Measurements from ENCODE around the gene GNG14.
"Not testable (repeated sequence)": the region's sequence is repeated elsewhere in the genome, so short reads cannot be mapped to it uniquely, and the experiment has no call there.

GNG14 gene

DNA sequence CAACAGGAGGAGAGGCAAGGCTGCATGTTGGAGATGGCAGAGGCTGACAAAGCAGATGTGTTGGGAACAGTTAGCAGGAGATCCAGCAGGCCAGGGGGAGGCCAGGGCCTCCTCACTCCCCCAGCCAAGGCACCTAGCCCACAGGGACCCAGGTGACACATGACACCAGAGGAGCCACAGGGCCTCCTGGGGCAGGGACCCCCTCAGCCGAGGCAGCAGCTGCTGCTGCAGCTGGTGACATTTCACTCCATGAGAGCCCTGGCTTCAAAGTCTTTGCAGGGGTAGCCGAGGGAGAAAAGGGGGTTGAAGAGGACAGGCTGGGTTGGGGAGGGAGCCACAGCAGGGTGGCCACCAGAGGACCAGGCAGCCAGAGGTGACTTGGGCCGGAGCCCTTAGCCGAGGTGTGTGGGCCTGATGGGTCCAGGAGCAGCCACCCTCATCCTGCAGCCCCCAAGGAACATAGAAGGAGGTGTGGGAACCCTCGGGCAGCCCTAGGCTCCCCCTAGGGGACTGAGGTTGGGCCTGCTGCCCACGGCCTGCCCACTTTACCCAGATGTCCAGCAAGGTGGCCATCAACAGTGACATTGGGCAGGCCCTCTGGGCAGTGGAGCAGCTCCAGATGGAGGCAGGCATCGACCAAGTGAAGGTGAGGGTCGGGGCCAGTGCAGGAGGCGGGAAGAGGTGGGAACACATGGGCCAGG lies at the start of gene GNG14:
GNG14 (plus strand) TSS at position 503 of the 701 bp plus-strand sequence; CDS start at position 554, 51 bp downstream.
- DNase-seq (ENCODE audit: low spot score): no peak

DNA sequence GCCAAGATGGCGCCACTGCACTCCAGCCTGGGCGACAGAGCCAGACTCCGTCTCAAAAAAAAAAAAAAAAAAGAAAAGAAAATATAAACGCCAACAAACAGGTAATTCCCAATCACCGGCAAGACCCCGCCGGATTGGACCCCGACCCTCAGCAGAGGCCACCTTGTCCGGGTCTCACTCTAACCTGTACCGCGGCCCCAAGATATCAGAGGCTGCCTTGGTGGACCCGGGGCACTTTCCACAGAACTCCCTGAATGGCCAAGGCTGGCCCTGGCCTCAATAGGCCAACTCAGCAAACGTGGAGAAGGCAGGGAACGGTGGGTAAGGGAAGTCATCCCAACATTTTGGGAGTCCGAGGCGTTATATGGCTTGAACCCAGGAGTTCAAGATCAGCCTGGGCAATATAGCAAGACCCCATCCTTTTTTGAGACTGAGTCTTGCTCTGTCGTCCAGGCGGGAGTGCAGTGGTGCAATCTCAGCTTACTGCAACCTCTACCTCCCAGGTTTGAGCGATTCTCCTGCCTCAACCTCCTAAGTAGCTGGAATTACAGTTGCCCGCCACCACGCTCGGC lies 49.1 kb upstream of the GNG14 start:
- DNase-seq (ENCODE audit: low spot score): no peak

DNA sequence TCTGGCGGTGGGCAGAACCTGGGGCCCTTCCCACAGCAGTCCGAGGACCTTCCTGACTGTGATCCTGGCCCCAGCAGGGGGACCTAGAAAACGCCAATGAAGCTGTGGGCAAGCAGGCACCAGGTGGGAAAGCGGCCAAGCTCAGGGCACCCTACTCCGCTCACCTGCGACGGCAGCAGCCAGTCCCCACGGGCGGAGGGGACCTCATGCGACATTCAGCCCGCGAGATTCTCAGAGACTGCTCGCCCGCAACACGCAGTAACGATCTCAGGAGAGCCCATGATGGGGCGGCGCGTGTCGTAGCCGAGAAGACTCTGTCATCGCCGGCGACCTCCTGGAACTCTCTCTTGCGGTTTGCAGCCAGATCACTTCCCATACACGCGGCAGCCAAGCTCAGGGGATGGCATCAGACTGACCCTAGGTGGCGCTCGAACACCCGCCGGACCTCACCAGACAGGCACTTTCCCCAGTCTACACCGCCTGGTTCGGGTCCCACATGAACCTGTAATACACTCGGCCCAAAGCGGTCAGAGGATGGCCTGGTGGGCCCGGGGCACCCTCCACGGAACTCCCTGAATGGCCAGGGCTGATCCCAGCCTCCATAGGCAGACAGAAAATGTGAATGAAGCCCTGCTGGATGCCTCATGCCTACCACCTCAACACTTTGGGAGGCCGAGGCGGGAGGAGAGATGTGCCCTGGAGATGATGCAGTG lies 47.7 kb upstream of the GNG14 start:
- DNase-seq (ENCODE audit: low spot score): peak; percentile 94

DNA sequence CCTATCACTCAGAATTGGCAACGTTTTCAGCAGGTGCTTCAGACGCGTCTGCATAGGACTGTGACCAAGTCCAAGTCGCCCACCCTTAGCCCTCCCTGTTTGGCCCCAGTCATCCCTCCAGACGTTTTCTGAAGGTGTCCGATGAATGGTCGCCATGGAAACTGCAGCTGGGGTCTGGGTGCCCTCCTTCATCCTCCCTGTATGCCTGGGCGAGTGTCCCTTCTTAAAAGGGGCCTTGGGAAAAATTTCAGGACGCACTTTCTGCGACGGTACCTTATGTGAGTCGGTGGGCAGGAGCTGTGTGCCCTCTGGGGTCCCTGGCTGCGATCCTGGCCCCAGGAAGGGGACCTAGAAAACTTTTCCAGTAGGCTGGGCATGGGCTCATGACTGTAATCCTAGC lies 46.3 kb upstream of the GNG14 start:
- no peak for DNase-seq (ENCODE audit: low spot score)

DNA sequence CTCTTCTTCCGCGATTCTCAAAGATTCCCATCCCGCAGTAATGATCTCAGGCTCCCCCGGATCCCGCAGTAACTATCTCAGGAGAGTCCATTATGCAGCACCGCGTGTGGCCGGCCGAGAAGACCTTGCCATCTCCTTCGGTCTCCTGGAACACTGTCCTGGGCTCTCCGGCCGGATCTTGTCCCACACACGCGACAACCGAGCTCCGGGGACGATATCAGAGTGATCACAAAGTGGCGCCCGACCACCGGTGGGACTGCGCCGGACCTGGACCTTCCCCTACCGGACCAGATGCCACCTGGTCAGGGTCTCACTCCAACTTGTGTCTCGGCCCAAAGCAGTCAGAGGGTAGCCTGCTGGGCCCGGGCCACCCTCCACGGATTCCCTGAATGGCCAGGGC lies 45.3 kb upstream of the GNG14 start:
- no peak for DNase-seq (ENCODE audit: low spot score)

DNA sequence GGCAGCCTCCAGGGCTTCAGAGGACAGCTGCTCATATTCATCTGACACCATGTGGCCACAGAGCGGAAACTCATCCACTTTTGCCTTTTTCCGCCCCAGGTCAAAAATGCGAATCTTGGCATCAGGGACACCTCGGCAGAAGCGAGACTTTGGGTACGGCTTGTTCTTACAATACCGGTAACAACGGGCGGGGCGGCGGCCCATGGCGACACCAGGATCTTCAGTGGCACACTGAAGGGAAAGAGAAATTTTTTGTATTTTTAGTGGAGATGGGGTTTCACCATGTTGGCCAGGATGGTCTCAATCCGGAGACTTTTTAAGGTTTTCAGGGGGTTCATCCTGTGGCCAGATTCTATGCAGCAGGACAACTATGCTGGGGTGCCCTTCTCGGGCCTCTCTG lies 44.1 kb upstream of the GNG14 start:
- DNase-seq (ENCODE audit: low spot score): not testable (repeated sequence)

DNA sequence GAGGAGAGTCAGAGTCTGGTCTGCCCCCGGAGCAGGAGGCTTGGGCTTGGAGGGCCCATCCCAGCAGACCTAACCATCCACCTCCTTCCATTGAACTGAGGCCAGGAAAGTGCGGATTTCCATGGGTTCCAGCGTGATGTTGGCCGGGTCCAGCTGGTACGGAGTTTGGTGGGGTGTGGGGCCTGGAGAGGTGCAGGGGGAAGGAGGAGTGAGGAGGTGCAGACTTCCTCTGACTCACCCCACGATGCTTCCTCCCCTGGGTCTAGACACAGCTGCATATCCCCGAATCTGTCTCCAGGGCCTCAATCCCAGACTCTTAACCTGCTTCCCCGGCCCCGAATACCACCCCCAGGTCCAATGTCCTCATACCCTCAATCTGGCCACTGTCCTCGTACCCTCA lies 41.2 kb upstream of the GNG14 start:
- DNase-seq (ENCODE audit: low spot score): peak; percentile 16

DNA sequence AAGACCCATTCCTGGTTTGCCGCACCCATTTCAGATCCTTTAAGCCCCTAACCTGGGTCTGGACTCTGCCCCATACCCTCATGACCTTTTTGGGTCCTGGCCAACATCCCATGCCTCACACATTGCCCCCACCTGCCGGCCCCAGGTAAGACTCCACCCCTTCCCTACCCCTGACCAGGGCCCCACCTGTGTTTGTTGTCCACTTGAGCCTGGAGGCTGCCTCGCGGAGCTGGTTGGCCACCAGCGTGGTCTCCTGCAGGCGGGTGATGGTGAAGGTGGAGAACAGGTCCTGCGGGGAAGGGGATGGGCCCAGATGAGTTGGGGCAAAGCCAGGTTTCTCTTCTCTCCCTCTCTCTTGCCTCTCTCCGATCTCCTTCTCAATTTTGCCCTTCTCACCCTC lies 40.8 kb upstream of the GNG14 start:
- peak; percentile 2 for DNase-seq (ENCODE audit: low spot score)

DNA sequence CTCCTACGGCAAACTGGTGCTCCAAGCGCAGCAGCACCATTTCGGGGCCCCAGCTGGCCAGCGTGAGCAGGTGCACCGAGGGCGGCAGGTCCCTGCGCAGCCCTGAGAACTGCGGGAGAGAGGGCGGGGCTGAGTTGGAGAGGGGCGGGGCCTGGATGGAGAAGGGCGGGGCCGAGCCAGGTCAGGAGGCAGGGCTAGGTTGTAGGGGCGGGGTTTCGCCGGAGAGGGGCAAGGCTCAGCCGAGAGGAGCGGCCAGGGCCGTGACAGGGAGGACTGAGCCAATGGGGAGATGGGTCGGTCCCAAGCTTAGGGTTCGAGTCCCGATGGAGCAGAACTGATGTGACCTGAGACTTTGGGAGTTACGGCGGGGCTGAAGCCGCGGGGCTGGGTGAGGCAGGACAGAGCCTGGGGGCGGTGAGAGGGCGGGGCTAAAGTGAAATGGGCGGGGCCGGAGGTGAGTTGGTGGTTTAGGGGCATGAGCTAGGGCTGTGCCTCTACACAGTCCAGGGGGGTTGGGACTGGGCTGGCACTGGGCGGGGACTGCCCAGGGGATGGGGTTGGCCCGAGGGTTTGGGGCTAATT lies 40.2 kb upstream of the GNG14 start:
- peak; percentile 84 for DNase-seq (ENCODE audit: low spot score)

DNA sequence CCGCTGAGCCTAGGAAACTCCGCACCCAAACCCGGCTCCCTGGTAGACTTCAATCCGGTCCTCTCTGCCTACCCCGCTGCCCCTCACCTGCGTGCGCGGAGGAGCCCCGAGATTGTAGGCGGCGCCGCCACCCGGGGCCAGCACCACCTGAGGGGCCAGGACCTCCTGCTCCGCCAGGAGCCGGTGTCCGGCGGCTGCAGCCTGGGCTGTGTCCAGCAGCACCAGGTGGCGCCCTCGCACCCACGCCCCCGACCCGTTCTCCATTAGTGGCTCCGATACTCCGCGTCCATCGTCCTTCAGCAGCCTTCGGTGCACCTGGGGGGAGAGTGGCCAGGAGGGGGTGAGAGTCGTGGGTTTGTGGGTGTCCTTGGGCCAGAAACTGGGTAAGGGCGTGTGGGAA lies 39.7 kb upstream of the GNG14 start:
- peak; percentile 19 for DNase-seq (ENCODE audit: low spot score)

DNA sequence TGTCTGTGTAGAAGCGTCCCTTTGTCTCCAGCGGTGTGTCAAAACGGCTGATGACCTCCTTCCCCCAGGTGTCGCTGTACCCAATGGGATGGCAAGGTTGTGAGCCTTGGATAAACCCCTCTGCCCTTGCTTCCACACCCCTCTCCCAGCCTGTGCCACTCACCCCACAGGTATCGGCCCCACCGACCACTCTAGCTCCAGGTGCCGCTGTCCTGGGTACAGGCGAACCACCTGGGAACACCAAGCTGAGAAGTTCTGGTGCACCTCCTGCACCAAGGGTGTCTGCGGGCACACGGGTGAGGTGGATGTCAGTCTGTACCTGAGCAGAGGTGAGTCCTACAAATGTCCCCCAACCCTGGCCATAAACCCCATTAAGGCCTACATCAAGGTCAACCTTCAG lies 37.9 kb upstream of the GNG14 start:
- DNase-seq (ENCODE audit: low spot score): no peak

DNA sequence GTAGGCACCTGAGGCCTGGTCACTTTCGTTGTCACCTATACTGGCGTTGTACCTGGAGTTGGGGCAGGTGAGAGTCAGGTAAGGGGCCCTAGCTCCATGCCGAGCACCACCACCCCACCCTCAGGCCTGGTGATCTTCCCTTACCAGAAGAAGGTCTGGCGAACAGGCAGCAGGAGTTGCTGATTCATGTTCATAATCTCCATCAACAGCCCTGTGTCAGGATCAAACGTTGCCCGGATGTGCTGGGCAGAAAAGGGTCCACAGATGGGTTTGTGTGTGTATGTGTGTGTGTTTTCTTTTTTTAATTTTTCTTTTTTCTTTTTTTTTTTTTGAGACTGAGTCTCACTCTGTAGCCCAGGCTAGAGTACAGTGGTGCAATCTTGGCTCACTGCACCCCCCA lies 35.6 kb upstream of the GNG14 start:
- DNase-seq (ENCODE audit: low spot score): no peak

DNA sequence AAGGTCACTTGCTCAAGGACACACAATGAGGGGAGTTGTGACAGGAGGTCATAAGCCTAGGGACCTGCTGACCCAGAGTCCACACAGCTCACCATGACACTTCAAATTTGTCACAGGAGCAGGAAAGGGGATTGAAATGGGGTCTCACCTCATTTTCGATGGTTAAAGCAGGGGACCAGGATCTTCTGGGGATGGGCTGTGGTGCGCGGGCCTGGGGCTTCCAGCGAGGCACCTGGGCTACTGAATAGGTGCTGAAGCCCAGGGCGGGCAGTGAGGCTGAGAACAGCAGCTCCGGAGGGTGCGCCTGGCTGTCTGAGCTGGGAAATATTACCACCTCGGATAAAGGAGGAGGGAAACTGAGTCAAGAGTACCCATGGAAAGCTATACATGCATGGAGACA lies 32.3 kb upstream of the GNG14 start:
- no peak for DNase-seq (ENCODE audit: low spot score)

DNA sequence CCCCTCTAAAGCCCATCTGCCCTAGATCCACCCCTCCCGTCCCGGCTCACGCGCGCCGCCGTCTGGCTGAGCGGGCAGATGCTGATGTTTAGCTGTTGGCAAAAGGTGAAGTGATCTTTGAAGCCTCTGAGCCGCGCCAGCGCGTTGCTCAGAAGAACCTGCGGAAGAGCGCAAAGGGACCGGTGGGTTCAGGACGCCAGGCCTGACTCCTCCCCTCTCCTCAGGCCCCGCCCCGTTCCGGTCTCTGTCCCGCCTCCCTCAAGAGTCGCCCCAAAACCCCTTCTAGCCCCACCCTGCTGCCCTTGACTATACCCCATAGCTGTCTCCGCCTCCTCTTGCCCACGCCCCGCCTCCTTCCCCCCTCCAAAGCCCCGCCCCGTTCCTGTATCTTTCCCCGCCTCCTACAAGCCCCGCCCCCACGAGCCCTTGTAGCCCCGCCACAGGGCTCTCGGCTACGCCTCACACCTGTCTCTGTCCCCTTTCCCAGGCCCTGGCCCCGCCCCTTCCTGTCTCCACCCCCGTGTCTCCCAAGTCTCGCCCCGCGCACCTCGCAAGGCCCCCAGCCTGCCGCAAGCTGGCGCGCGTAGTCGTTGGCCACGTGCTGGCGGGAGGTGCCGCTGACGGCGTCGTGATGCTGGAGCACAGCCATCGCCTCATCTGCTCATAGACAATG lies 30.8 kb upstream of the GNG14 start:
- no peak for DNase-seq (ENCODE audit: low spot score)

DNA sequence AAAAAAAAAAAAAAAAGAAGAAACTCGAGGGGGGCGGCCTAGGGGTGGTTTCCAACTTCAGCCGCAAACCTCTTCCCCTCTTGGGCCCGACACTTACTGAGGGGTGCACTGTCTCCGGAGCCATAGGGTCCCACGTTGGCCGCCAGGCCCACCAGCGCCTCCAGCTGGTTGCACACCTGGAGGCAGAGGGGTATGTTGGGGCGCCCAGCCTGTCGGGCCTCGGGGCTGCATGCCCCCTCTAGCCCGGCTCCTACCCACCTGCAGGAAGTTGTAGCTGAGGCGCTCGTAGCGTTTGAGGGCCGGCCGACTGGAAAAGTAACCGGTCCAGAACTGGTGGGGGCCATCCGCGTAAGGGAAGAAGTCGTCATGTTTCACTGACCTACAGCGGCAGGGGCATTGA lies 29.8 kb upstream of the GNG14 start:
- DNase-seq (ENCODE audit: low spot score): no peak

DNA sequence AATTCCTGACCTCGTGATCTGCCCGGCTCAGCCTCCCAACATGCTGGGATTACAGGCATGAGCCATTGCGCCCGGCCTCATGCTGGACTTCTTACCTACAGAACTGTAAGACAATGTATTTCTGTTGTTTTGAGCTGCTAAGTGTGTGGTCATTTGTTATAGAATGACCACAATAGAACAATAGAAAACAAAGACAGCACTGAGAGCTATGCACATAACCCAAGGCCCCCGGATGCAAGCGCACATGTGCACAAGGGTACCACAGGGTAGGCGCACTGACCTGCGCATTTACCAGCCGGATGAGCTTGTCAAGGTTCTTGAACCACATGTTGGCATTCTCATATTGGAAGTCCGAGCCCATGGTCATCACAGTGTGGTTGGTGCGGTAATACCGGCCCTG lies 26.8 kb upstream of the GNG14 start:
- DNase-seq (ENCODE audit: low spot score): no peak

DNA sequence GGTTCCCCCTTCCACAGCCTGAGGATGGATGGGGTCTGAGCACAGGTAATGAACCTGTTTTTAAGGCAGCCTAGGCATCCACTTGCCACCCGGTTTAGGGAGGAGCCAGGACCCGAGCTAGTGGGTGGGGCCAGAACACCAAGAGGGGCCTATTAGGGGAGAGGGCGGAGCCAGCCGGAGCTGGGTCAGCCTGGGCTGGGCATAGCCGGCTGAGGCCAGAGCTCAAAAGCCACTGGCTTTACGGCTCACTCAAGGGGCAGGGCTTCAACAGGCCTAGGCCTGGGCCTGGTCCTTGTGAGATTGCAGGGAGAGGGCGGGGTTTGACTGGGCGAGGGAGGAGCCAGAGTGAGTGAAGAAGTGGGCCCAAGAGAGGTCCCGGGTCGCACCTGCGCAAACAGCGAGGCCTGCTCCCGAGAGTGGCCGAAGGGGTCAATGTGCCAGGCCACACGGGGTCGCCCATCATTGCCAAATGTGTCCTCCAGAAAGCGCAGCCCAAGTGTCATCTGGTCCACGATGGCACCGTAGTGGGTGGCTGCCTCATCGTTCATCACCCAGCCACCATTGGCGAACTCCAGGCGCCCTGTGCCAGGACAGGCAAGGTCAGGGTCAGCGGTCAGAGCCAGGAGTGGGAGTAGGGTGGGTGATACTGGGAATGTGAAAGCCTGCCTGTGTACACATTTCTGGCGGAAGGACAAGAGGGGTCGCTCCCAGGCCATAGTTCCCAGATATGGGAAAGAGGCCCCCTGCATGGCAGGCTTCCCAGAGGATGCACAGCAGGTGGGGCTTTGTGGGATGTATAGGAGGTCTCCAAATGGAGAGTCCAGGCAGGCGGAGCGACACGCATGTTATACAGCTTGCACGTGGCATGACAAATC lies 23.2 kb upstream of the GNG14 start:
- peak; percentile 32 for DNase-seq (ENCODE audit: low spot score)

DNA sequence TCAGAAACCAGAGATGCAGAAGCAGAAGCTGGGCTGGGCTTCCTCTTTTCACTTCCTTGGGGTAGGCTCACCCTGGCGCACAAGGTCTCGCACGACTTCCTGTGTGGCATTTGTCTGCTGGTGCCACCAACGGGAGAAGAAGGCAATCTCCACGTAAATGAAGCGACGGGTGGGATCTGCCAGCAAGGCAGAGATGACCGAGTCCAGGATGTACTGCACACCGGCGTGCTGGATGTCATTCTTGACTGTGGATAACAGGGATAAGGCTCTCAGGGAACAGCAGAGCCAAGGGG lies 22.6 kb upstream of the GNG14 start:
- DNase-seq (ENCODE audit: low spot score): no peak

DNA sequence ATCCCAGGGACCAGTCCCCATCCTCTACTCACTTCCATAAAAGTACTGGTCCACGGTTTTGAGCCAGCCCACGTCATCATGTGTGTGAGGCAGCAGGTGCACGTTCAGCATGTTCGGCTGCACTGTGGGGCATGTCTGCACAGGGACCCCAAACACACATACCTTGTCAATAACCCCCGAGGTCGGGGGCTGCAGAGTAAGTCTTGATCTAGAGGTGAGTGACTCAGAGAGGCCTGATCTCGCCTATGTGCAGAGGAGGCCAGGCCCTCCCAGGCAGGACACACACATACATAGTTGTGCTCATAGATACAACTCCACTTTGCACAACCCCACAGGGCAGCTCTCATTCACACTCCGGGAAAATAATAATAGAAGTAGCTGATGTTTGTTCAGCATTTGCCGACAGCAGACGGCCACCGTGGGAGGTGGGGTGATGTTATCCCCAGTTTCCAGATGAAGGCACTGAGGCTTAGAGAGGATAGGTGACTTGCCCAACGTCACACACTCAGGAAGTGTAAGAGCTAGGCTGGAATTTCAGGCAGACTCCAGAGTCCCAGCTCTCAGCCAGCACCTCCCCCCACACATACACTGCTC lies 22.0 kb upstream of the GNG14 start:
- no peak for DNase-seq (ENCODE audit: low spot score)

DNA sequence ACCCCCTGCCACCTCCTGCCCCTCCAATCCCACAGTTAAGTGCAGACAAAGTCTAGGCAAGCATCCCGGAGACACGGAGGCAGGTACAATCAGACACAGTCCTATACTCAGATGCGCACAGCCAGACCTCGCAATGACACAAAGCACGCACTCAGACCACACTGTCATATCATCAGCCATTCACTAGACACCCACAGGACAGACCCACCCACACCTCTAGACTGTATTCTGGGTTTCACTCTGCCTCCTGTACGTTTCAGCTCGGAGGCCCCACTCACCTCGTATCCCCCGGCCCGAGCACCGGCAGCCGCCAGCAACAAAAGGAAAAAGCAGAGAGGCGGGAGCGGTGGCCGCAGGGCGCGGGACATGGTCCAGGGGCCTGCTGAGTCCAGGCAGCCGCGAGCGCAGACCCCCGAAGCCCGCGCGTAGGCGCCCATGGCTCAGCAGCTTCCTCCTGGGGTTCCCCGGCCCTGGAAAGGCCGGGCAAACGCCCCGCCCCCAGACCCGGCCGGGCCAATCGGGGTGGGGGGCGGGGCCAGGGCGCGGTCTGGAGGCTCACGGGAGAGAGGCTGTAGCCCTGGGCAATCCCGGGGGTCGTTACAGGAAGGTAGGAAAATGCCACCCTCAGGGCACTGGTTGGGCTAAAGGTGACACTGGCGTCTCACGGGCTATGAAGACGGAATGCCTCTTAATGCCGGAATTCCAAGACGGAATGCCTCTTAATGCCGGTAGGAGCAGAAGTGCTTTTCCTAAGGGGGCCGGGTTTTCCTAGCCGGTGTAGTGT lies 21.3 kb upstream of the GNG14 start, which contains the start of the genes MAN2B1 and WDR83:
MAN2B1 (minus strand) TSS at position 478 of the 784 bp plus-strand sequence; CDS start at position 437, 41 bp downstream.
WDR83 (plus strand) TSS at position 543 of the 784 bp plus-strand sequence. CDS start 2,984 bp downstream, outside the sequence.
- DNase-seq (ENCODE audit: low spot score): peak; percentile 98
